ENCODE results near the gene CSNK1A1L.

CSNK1A1L gene

GRCh38 chr13:37106642-37107041, 1.2 kb upstream of the CSNK1A1L start:
- DNase-seq (ENCODE audit: low read depth): no peak

GRCh38 chr13:37102896-37103295, 2.6 kb downstream of the CSNK1A1L start:
- DNase-seq (ENCODE audit: low read depth): no peak

DNA sequence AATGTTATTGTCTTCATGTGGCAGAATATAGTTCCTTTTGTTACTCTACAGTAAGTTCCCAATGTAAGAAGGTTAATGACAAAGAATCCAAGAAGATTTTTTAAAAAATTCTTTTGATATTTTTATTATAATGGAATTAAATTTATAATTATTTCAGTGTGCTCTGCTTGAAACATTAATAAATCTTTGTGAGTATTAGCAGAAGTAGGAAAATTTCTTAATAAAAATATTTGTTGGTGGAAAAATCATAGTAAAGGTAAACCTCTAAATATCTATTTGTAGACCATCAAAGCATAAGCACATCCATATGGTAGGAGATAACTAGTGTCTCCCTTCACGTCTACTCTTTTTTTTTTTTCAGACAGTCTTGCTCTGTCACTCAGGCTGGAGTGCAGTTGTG, 4.3 kb downstream of the CSNK1A1L start:
- no peak for DNase-seq (ENCODE audit: low read depth)

- DNase-seq (ENCODE audit: low read depth): no peak
These were observed 4.7 kb downstream of the CSNK1A1L start for GRCh38 chr13:37100731-37101130.

GRCh38 chr13:37097076-37097475, 8.4 kb downstream of the CSNK1A1L start:
- DNase-seq (ENCODE audit: low read depth): no peak

GRCh38 chr13:37094840-37095239, 10.6 kb downstream of the CSNK1A1L start:
- no peak for DNase-seq (ENCODE audit: low read depth)

- no peak for DNase-seq (ENCODE audit: low read depth)
These were observed 11.4 kb downstream of the CSNK1A1L start for GRCh38 chr13:37094099-37094498.

GRCh38 chr13:37091835-37092234, 13.6 kb downstream of the CSNK1A1L start:
- DNase-seq (ENCODE audit: low read depth): no peak

DNA sequence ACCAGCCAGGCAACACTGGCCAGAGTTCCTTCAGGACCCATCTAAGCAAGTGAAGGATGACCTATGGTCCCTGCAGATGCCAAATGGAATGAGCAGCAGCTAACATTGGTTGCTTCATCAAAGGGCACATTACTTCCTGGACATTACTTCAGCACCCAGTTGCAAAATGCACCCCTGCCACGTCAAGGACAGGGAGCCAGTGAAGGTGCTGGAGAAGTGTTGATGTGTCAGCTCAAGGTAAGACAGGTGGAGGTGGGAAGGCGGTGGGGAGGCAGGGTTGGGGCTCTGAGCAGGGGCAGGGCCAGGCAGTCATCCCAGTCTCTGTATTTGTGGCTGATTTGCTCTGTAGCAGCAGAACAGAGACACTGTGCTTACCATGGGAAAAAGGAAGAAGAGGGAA, 14.6 kb downstream of the CSNK1A1L start:
- DNase-seq (ENCODE audit: low read depth): no peak

GRCh38 chr13:37089495-37089894, 16.0 kb downstream of the CSNK1A1L start:
- no peak for DNase-seq (ENCODE audit: low read depth)

DNA sequence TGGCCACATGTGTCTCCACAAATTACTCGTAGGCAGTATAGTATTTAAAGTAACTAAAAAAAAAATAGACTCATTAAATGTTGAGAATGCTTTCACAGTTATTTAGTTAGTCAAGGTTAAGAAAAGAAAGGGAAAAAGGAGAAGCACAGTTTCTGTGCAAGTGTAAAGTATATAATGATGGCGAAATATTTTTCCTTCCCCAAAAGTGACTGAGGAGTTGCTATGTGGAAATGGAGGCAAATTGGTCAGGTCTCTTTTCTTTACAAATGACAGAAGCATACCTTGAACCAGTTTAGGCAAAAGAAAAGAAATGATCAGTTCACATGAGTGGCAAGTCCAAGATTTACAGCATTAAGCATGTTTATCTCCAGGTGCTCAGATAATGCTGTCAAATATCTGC, 18.0 kb downstream of the CSNK1A1L start:
- DNase-seq (ENCODE audit: low read depth): no peak

DNA sequence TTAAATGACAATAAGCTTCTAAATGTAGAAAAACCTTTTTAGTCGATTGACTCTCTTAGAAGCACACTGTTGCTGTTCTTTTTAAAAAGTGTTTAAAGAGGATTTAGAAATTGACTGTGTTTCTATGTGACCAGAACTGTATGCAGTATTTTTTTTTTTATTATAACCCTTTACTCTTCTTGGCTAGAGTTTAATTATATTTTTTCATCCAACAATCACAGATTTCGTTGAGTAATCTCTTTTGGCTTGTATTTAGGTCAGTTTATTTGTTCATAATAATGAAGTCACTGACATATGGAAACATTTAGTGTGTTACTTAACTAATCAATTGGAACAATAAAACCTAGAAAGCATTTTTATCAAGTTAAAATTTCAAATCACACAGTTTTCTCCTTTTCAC, 19.9 kb downstream of the CSNK1A1L start:
- no peak for DNase-seq (ENCODE audit: low read depth)

- no peak for DNase-seq (ENCODE audit: low read depth)
These were observed 28.6 kb downstream of the CSNK1A1L start for GRCh38 chr13:37076818-37077217.

DNA sequence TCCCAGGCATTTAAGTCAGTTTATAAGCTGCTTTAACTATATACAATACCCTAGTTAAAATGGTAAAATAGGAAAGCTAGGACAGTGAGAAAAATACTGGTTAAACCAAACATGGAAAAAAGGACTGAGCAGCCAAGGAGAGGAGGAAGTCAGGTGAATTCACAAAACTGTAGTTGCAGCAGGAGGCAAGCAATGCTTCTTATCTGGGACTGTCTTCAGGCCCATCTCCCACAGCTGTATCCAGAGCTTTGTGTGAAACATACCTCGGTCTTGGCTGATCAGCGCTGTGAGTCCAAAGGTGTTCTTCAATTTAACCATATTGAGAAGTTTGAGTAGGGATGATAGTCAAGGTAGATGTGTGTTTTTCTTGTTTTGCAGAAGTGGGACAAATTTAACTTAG, 30.3 kb downstream of the CSNK1A1L start:
- no peak for DNase-seq (ENCODE audit: low read depth)

DNA sequence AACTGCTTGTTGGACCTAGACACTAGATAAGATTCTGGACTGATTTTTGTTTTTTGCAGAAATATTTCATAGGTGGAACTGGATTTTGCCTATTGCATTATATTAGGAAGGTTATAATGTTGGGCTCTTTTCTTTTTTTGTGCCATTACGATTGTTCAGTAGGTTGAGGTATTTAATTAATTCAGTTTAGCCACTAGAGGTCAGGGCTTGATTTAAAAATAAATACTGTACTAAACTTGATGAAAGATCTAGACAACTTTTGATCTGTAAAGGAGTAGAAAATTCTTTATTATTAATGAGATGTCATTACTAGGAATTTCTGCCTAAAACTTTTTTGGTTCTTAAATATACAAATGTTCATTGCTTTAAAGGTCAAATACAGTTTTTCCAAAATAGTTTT, 30.8 kb downstream of the CSNK1A1L start:
- no peak for DNase-seq (ENCODE audit: low read depth)

DNA sequence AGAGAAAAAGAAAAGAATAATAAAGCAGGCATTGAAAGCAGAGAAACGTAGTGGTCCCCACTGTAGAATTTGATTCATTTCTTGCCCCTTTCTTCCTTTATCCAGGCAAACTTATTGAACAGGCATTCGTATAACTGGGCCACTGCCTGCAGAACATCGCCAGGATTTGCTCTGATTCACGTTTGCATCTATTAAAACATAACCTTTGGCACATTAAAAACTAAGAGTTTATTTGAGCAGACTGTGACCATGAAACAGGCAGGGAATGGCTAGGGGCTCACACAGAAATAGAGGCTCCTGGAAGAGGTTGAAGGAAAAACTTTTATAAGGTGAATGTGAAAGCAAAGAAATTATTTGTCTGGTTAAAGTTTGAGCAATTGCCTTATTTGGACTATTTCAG, 33.4 kb downstream of the CSNK1A1L start:
- no peak for DNase-seq (ENCODE audit: low read depth)

DNA sequence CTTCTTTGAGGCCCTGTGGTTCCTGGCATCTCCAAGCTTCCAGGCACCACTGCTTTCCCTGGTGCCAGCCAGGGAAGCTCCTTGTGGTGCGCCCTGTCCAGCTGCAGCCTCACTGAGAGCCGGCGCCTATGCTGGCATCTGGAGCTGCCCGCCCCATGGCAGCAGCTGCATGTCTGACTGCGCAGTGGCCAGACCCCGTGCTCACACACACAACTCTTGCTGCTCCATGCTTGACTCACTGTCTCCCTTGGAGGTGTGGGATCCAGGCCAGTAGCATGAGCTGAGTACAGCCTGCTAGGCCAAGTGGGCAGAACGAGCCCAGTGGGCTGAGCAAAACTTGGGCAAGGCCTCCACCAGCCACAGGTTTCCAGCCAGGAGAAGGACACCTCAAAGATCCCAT, 34.5 kb downstream of the CSNK1A1L start:
- DNase-seq (ENCODE audit: low read depth): no peak

DNA sequence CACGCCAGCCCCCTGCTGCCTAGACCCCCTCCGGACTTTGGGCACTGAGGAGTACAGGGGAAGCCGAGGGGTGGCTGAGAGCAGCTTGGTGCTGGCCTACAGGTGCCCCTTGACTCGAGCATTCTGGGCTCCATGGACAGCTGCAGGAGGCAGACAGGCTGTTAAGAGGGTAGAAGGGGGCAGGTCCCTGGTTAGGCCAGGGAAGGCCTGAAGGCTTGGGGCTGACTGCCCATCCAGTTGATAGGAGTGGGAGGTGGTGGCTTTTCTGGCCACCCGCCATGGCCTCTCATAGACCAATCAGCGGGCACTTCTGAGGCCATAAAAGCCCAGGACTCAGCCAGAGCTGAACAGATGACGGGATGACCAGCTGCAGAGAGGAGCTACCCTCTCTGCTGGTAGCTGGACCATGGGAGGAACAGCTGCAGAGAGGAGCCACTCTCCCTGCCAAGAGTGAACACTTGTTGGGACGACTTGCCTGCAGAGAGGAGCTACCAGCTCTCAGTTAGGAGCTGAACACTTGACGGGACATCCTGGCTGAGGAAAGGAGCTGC, 35.2 kb downstream of the CSNK1A1L start:
- DNase-seq (ENCODE audit: low read depth): no peak

- no peak for DNase-seq (ENCODE audit: low read depth)
These were observed 35.8 kb downstream of the CSNK1A1L start for GRCh38 chr13:37069597-37070103.

GRCh38 chr13:37068962-37069361, 36.5 kb downstream of the CSNK1A1L start:
- DNase-seq (ENCODE audit: low read depth): no peak

DNA sequence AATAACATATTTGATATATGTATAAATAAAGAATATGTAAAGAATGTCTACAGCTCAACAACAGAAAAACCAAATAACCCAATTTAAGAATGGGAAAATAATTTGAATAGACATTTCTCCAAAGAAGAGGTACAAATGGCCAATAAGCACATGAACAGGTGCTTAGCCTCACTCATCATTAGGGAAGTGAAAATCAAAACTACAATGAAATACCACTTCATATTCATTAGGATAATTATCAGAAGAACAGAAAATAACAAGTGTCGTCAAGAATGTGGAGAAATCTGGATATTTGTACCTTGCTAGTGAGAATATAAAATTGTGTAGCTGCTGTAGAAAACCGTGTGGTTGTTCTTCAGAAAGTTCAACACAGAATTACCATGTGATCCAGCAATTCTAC, 37.6 kb downstream of the CSNK1A1L start:
- DNase-seq (ENCODE audit: low read depth): no peak

GRCh38 chr13:37065890-37066526, 39.5 kb downstream of the CSNK1A1L start:
- no peak for DNase-seq (ENCODE audit: low read depth)

DNA sequence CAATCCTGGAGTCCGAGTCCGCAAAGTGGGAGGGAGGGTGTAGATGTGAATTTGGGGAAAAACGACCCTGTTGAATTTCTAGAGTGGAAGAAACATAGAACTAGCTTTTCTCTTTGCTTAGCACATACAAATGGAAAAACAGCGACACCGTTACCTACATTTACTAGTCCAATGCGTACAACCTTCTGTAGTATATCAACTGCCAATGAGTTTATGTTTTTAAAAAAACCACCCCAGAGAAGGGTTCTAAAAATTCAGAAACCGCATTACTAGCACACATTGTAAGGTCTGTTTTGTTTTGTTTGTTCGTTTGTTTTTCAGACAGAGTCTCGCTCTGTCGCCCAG, 45.6 kb downstream of the CSNK1A1L start:
- DNase-seq (ENCODE audit: low read depth): no peak

Data from stimulated activated CD8-positive, alpha-beta memory T cell treated with anti-CD3 and anti-CD28 coated beads, Interleukin-15, amount 100 ng/mL, for 1 hour (primary cell).